Measurements from ENCODE around the gene TRIM54. TPM values are rescaled to one million over a fixed set of nuclear protein-coding genes. Genes with fewer than 3 reads are reported as not detected.
A peak's percentile ranks its signal among the peaks of the same experiment; 100 is the strongest.

Gene TRIM54
- total RNA-seq, 1 experiment from 2014 or later: 9.8 TPM

DNA sequence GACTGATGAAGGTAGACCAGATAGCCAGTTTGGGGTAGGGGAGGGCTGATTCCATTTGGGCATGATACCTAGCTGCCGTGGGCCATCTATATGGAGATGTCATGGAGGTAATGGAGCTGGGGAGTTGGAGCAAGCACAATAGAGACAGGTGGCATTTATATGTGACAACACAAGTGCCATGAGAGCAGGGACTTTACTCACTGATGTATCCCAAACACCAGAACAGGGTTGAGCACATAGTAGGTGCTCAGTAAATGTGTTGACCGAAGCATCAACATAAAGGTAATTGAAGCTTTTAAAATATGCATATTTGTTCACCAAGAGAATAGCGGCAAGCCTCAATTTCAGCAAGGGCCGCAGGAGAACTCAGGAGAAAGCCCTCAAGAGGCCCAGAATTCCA, 34.3 kb upstream of the TRIM54 start:
- H4K20me1 ChIP-seq (ENCODE audit: insufficient read depth): no peaks in the 10 kb centered on the region
- POLR2A ChIA-PET (ENCODE audit: unreplicated experiment): no interaction called here
- intact Hi-C loops (cut with micrococcal nuclease; ENCODE audit: unreplicated experiment): no loop called here
- H3K36me3 ChIP-seq (ENCODE audit: low read depth): no peaks in the 10 kb centered on the region; the same call in 1 of the 2 replicates
- no peaks in the 10 kb centered on the region for H3K4me1 ChIP-seq (replicated peaks; ENCODE audit: insufficient read depth)
- no peak overlapping the region for H3K27ac ChIP-seq
- H3K4me2 ChIP-seq: no peak overlapping the region
- H3K9me3 ChIP-seq (ENCODE audit: insufficient read depth, low read depth): no peaks in the 10 kb centered on the region
- H2AFZ ChIP-seq: no peak overlapping the region
- no peaks in the 10 kb centered on the region for H3K9me2 ChIP-seq (ENCODE audit: insufficient read depth)
- DNase-seq: no peak
- H3F3A ChIP-seq (ENCODE audit: insufficient read depth, low read depth): peaks cover 4% of the 10 kb centered on the region; the same call in 1 of the 2 replicates
- H3K27me3 ChIP-seq (ENCODE audit: insufficient read depth, low read depth): no peaks in the 10 kb centered on the region; the same call in 1 of the 2 replicates
- no peaks in the 10 kb centered on the region for H3K79me2 ChIP-seq (ENCODE audit: low read depth)
- no TSS peak for BruUV-seq (replicated peaks)
- H3K4me3 ChIP-seq: no peak overlapping the region
- CTCF ChIA-PET: no interaction called here
- TF ChIP-seq, protein P1, sequence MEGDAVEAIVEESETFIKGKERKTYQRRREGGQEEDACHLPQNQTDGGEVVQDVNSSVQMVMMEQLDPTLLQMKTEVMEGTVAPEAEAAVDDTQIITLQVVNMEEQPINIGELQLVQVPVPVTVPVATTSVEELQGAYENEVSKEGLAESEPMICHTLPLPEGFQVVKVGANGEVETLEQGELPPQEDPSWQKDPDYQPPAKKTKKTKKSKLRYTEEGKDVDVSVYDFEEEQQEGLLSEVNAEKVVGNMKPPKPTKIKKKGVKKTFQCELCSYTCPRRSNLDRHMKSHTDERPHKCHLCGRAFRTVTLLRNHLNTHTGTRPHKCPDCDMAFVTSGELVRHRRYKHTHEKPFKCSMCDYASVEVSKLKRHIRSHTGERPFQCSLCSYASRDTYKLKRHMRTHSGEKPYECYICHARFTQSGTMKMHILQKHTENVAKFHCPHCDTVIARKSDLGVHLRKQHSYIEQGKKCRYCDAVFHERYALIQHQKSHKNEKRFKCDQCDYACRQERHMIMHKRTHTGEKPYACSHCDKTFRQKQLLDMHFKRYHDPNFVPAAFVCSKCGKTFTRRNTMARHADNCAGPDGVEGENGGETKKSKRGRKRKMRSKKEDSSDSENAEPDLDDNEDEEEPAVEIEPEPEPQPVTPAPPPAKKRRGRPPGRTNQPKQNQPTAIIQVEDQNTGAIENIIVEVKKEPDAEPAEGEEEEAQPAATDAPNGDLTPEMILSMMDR (conservative IDR thresholded peaks at IDR 0.05): no peak
- TF ChIP-seq EZH2 (IDR thresholded peaks at IDR 0.05; ENCODE audit: low read depth): no peak

- POLR2A ChIA-PET (ENCODE audit: unreplicated experiment): interaction anchor here (0.6 kb wide), 1 partner anchor 56 kb away, joined by 3 read pairs; no protein-coding TSS in a partner anchor
- Histone ChIP-seq H2AFZ (no peak overlapping the region), H4K20me1 (ENCODE audit: insufficient read depth) (no peaks in the 10 kb centered on the region), H3K79me2 (ENCODE audit: low read depth) (no peaks in the 10 kb centered on the region), H3K36me3 (ENCODE audit: low read depth) (no peaks in the 10 kb centered on the region), H3K9me2 (ENCODE audit: insufficient read depth) (no peaks in the 10 kb centered on the region), H3K4me1 (replicated peaks; ENCODE audit: insufficient read depth) (no peaks in the 10 kb centered on the region), H3K9me3 (ENCODE audit: insufficient read depth, low read depth) (no peaks in the 10 kb centered on the region), H3K27ac (no peak overlapping the region), H3K4me3 (no peak overlapping the region), H3K4me2 (no peak overlapping the region), H3F3A (ENCODE audit: insufficient read depth, low read depth) (peaks cover 4% of the 10 kb centered on the region; the same call in 1 of the 2 replicates), H3K27me3 (ENCODE audit: insufficient read depth, low read depth) (no peaks in the 10 kb centered on the region; the same call in 1 of the 2 replicates)
- no peak for DNase-seq
- TF ChIP-seq, protein P1 (conservative IDR thresholded peaks at IDR 0.05): no peak
- no peak for TF ChIP-seq EZH2 (IDR thresholded peaks at IDR 0.05; ENCODE audit: low read depth)
- intact Hi-C loops (cut with micrococcal nuclease; ENCODE audit: unreplicated experiment): no loop called here
- CTCF ChIA-PET: interaction anchor here (0.5 kb wide), 1 partner anchor 176 kb away, joined by 9 read pairs; no protein-coding TSS in a partner anchor
- no TSS peak for BruUV-seq (replicated peaks)
These were observed 32.9 kb upstream of the TRIM54 start for GRCh38 chr2:27249159-27249890.

DNA sequence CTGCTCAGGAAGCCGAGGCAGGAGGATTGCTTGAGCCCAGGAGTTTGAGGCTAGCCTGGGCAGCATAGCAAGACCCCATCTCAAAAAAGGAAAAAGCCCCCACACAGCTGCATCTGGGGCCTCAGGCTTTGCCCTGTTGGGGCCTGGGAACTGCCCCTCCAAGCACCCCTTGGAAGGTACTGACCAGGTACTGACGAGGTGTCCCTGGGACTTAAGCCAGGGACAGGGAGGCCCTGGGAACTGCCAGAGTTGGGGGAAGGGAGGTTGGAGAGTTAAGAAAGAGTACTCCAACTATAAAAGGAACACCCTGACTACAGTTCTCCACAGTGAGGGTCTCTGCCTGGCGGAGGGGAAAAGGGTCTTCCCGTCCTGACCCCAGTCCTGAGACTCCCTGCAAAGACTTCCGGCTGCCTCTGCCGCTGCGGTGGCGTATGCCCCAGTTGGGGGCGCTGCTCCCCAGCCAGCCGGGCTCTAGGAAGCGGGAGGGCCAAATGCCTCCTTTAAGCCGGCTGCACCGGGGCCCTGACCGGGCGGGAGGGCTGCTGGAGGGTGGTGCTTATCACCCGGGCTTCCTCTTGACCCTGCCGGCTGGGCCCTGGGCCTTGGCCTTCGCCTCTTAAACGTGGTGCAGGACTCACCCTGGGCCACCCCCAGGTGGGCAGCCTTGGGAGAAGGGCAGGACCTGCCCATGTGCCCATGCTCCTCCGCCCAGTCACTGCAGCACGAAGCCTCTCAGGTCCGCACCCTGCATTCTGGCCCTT, 32.2 kb upstream of the TRIM54 start:
- intact Hi-C loops (cut with micrococcal nuclease; ENCODE audit: unreplicated experiment): loop anchor here (1.0 kb wide), 2 partner anchors 30 to 53 kb away; no protein-coding TSS in a partner anchor
- no peaks in the 10 kb centered on the region for H3K4me1 ChIP-seq (replicated peaks; ENCODE audit: insufficient read depth)
- no peaks in the 10 kb centered on the region for H3K9me2 ChIP-seq (ENCODE audit: insufficient read depth)
- H3K4me3 ChIP-seq: no peak overlapping the region
- no peak overlapping the region for H2AFZ ChIP-seq
- ChIA-PET POLR2A (ENCODE audit: unreplicated experiment) (no interaction called here), CTCF (interaction anchor here (0.6 kb wide), 1 partner anchor 53 kb away, joined by 3 read pairs; no protein-coding TSS in a partner anchor)
- TF ChIP-seq EZH2 (IDR thresholded peaks at IDR 0.05; ENCODE audit: low read depth): no peak
- TF ChIP-seq, protein P1 (conservative IDR thresholded peaks at IDR 0.05): peak; percentile 72
- H3K27ac ChIP-seq: no peak overlapping the region
- no peaks in the 10 kb centered on the region for H3K9me3 ChIP-seq (ENCODE audit: insufficient read depth, low read depth)
- H4K20me1 ChIP-seq (ENCODE audit: insufficient read depth): no peaks in the 10 kb centered on the region
- no peak overlapping the region for H3K4me2 ChIP-seq
- H3K27me3 ChIP-seq (ENCODE audit: insufficient read depth, low read depth): no peaks in the 10 kb centered on the region; the same call in 1 of the 2 replicates
- DNase-seq: peak in 1 of 2 experiments; percentile 50
- H3F3A ChIP-seq (ENCODE audit: insufficient read depth, low read depth): peaks cover 4% of the 10 kb centered on the region; the same call in 1 of the 2 replicates
- no peaks in the 10 kb centered on the region for H3K36me3 ChIP-seq (ENCODE audit: low read depth)
- H3K79me2 ChIP-seq (ENCODE audit: low read depth): no peaks in the 10 kb centered on the region
- BruUV-seq (replicated peaks): no TSS peak
